ENCODE measurements around the gene FUOM.
A peak's percentile ranks its signal among the peaks of the same experiment; 100 is the strongest.
"Not testable (repeated sequence)": the region's sequence is repeated elsewhere in the genome, so short reads cannot be mapped to it uniquely, and the experiment has no call there.

Gene FUOM

DNA sequence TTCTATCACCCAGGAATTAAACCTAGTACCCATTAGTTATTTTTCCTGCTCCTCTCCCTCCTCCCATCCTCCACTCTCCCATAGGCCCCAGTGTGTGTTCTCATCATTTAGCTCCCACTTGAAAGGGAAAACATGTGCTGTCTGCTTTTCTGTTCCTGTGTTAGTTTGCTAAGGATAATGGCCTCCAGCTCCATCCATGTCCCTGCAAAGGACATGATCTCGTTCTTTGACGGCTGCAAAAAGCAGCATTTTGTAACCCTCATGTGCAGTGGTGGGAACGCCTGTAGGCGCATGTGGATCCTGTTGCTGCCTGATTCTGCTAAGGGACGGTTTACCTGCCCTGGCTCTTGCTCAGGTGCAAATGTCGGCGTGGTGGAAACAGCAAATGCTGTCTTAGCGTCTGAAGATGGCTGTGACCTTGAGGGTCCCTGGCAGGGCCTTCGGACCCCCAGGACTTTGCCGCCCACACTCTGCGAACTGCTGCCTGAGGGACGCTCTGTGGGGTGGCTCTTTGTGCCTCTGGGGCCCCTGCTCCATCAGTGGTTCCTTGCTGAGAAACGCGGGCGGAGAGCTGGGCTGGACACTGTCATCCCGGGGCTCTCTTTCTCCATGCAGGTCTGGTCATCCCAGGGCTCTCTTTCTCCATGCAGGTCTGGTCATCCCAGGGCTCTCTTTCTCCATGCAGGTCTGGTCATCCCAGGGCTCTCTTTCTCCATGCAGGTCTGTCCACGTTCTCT lies 30.6 kb upstream of the FUOM start:
- ATAC-seq, result no peak

DNA sequence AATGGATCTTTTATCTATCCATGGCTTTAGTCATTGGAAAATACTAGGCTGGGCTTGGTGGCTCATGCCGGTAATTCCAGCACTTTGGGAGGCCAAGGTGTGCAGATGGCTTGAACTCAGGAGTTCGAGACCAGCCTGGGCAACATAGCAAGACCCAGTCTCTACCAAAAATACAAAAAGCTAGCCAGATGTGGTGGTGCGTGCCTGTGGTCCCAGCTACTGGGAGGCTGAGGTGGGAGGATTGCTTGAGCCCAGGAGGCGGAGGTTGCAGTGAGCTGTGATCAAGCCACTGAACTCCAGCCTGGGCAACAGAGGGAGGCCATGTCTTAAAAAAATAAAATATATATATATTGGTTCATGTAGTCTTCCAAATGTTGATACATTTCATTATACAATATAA lies 29.1 kb upstream of the FUOM start:
- not testable (repeated sequence) for ATAC-seq

DNA sequence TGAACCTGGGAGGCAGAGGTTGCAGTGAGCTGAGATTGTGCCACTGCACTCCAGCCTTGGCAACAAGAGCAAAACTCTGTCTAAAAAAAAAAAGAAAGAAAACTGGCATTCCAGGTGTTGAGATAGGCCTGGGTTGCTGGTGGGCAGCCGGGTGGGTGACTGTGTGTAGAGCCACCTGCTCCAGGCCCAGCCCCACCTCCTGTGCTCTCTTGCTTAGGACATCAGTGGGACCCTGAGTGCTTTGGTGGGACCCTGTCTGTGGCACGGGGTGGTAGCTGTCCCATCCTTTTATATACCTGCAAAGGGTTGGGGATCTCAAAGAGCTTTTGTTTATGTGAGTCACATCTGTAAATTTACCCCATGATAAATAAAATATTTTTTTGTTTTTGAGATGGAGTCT lies 27.4 kb upstream of the FUOM start:
- ATAC-seq, result no peak

DNA sequence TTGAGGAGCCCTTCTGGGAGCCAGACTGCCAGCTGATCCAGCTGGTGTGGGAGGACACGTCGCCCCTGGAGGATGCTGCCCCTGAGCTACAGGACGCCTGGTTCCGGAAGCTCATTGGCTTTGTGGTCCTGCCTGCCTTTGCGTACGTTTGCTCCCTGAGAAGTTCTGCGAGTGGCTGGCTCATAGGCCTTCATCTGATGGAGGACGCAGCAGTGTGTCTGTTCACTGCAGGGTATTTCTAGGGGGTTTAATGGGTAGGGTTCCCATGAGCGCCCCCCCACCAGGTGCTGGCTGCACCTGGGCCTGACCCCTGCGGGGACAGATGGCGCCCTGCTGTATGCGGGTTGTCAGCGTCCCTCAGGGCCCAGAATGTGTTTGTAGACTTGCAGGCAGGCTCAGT lies 26.3 kb upstream of the FUOM start:
- no peak for ATAC-seq

DNA sequence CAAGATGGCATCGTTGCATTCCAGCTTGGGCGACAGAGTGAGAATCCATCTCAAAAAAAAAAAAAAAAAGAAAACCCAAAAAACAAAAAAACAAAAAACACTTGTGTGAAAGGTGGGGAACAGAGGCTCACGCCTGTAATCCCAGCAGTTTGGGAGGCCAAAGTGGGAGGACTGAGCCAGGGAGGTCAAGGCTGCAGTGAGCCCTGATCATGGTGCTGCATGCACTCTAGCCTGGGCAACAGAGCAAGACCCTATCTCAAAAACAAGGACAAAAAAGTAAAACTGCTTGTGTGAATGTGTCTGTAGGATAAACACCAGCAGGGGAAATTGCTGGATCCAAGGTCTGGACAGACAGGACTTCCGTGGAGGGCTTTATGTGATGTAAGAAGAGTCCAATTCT lies 25.7 kb upstream of the FUOM start:
- no peak for ATAC-seq

DNA sequence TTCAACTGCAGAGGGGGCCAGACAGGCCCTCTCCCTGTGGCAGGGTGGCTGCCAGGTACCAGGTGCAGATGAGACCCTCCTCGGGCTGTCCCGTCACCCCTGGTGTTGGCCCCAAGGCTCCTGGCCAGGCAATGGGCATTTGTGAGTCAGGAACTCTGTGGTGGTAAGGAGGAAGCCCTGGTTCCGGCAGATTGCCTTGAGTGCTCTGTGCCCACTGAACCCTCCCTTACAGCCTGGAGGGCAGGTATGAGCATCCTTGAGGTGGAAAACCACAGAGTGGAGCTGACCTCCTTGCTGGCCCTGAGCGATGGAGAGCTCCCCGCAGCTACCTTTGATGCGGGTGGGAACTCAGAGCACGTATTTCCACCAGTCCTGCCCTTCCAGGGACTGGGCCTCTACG lies 23.2 kb upstream of the FUOM start:
- no peak for ATAC-seq

DNA sequence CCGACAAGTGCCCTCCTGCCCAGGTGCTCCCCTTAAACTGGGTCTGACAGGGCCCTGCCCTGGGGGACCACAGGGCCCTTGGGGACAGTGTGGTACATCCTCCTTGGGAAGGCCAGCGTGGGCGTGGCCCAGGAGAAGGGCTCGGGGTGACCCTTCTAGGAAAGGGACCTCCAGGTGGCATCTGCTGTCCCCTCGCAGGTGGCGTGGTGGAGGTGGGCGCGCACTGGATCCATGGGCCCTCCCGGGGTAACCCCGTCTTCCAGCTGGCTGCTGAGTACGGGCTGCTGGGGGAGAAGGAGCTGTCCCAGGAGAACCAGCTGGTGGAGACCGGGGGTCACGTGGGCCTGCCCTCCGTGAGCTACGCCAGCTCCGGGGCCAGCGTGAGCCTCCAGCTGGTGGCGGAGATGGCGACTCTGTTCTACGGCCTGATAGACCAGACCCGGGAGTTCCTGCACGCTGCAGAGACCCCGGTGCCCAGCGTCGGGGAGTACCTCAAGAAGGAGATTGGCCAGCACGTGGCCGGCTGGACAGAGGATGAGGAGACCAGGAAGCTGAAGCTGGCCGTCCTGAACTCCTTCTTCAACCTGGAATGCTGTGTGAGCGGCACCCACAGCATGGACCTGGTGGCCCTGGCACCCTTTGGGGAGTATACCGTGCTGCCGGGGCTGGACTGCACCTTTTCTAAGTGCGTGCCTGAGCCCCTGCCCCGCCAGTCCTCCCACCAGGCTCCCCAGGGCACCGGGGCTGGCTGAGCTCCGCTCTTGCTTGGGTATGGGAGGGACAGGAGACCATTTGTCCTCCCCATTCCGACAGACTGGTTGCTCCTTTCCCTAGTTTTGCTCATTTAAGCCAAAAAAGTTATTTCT lies 22.2 kb upstream of the FUOM start:
- no peak for ATAC-seq

DNA sequence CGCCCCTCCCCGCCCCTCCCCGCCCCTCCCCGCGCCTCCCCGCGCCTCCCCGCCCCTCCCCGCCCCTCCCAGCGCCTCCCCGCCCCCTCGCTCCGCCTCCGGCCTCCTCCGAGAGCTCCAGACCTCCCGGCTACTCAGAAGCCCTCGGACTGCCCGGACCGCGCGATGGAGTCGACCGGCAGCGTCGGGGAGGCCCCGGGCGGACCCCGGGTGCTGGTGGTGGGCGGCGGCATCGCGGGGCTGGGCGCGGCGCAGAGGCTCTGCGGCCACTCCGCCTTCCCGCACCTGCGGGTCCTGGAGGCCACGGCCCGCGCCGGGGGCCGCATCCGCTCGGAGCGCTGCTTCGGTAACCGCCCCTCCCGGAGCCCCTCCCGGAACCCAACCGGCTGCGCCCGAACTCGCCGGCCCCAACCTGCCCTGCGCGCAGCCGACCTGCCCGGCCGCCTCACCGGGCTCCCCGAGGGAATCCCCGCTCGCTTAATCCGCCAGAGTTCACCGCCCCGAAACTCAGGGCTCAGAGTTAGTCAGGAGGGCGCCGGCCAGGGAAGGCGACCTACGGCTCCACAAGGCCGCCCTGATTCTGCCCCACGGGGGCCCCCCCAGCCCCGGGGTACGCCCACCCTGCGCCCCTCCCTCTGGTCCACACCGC lies 21.5 kb upstream of the FUOM start, which contains the start of gene PAOX:
TSS of gene PAOX (plus strand) at position 111 of the 649 bp plus-strand sequence. CDS start at position 166, 55 bp downstream.
- ATAC-seq, result peak; percentile 80

DNA sequence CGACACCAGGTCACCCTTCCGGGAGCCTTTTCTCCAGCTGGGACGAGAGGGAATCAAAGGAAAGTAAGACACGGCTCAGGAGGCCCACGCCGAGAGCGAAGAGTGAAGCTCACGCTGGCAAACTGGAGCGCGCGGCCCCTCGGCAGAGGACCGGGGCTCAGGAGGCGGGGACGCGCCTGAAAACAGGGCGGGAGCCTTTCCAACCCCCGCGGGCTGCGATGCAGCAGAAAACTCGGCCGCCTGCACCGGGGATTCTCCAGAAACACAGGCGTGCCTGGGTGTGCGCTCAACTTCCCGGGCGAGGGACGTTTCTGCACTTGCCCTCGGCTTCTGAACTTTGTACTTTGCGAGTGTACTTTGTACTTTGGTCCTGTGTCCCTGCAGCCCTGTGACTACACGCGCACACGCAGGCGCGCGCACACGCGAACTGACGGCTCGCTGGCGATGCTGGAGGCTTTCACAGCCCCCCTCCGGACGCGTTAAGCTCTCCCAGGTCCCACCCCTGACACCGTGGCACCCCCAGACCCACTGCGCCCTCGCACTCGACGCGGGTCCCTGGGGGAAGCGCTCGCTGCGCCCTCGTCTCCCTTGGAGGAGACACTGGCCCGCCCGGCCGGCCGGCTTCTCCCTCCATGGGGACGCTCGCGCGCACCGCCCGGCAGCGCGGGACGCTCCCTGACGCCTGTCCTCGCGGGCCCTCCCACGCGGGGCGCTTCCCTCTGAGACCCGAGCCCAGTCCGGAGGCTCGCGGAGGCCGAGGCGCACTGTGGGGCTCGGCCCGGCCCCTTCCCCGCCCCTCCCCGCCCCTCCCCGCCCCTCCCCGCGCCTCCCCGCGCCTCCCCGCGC lies 20.7 kb upstream of the FUOM start:
- peak; percentile 52 for ATAC-seq

DNA sequence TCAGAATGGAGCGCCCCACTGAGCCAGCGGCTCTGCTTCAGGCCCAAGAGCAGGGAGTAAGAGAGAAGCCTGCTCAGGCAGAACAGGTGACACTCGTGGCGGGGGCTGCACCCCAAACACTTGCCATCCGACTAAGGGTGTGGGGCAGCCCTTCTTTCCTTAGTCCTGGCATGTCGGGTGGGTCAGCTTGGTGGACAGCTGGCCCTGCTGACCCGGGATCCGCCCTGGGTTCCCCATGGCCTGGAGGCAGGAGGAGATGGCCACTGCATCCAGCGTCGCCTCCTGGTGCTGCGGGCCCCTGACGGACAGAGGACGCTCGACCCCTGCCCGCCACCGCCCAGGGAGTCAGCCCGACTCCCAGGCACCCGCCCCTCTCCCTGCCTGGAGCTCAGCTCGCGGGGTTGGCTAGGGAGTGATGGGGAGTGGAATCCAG lies 20.0 kb upstream of the FUOM start:
- no peak for ATAC-seq

DNA sequence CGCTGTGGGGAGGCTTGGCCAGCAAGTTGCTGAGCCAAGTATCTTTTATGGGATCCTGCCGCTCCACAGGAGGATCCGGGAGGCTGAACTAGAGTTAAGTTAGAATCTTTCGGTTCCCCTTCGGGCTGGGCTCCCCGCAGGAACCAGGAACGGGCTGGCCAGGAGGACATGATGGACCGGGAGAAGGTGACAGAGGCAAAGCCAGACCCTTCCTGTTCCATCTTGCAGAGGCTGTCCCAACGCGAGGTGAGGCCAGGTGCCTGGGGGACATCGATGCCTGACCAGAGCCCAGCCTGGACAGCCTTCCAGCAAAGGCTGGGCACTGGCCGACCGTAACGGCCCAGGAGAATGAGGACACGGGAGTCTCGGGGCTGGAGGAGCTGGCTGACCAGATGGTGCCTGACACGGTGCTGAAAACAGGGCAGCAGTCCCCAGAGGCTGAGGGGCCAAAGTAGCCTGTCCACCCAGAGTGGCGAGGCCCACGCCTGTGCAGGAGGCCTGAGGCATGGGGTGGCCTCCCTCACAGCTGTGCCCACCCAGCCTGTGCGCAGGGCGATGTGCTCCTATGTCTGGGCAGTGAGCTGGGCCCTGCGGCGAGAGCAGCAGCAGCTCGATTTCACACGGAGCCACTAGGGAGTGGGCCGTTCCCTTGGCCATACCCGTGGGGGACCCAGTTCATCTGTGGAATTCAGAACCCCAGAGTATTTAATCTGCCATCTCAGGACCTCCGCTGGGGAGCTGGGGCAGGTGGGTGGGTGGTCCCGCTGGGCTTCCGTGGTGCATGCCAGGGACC lies 19.4 kb upstream of the FUOM start:
- ATAC-seq, result no peak

DNA sequence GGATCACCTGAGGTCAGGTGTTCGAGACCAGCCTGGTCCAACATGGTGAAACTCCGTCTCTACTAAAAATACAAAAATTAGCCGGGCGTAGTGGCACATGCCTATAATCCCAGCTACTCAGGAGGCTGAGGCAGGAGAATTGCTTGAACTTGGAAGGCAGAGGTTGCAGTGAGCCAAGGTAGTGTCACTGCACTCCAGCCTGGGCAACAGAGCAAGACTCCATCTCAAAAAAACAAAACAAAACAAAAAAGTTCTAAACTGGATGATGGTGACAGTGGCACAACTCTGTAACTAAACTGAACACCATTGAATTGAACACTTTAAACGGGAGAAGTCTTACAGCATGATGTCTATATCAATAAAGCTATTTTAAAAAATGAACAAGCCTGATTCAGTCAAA lies 18.4 kb upstream of the FUOM start:
- not testable (repeated sequence) for ATAC-seq

DNA sequence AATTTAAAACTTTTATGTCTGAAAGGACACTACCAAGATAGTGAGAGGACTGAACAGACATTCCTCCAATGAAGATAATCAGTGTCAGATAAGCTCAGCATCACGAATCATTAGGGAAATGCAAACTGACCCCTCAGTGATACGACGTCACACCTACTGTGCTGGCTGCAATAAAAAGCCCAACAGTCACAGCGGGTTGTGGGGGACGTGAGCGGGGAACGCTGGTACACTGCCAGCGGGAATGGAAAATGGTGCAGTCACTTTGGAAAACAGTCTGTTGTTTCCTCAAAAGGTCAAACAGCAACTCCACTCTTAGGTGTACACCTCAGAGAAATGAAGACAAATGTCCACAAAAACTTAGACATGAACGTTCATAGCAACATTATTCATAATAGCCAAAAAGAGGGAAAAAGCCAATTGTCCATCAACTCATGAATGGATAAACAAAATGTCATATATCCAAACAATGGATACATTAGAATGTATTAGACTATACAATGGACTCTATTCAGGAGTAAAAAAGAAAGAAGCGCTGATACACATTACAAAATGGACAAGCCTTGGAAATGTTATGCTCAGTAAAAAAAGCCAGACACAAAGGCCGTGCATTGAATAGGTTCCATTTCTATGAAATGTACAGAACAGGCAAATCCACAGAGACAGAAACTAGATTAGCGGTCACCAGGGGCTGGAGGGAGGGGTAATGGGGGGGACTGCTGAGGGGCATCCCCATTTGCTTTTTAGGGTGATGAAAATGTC lies 17.7 kb upstream of the FUOM start:
- no peak for ATAC-seq

DNA sequence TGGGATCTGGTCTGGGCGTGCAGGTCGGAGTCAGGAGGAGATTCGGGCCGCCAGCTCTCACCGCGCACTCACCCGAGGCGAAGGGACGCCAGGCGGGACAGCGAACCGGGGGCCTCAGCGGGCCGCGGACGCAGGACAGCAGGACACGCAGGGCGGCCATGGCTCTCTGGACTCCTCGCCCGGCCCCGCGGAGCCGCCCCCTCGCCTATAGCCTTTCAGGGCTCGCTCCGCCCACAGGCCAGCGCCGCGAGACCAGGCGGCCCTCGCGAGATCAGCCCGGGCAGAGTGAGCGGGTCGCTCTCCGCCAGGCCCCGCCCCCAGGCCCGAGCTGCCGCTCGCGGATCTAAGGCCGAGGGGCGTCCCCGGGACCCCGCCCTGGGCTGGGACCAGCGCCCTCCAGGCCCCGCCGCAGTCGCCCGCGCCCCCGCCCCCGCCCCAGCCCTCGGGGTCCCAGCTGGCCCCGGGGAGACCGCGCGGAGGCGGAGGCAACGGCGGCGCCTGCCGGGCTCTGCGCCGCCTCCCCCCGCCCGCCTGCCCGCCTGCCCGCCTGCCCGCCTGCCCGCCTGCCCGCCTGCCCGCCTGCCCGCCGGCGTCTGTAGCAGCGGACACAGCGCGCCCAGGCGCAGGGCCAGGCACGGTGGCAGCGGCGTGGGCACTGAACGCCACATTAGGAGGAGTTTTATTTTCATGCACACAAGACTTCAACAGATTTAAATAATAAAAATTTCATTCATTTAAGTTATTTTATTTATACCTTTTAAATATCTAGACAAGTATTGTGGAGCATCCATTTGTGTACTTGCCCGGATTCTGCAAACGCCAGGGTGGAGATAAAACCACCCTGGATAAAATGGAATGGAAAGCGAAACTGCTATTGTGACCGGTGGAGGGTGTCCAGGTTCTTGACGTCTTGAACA lies 15.6 kb upstream of the FUOM start, which contains the start of gene ECHS1:
TSS of gene ECHS1 (minus strand) at position 181 of the 917 bp plus-strand sequence. CDS start at position 160, 21 bp downstream.
- peak; percentile 99 to 100 for ATAC-seq

DNA sequence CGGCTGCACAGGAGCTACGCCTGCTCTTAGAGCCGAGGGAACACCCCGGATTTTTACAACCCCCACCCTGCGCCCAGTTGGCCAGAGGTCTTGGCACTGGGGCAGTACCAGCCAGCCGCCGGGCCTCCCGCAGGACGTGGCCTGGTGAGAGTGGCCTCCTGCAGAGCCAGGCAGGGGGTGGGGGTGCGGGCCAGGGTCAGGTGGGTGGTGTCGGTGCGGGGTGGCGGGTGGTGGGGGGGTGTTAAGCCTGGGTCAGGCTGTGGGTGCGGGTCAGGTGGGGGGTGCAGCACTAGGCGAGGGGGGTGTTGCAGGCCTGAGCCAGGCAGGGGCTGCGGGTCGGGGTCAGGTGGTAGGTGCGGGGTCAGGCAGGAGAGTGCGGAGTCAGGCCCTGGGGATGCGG lies 14.7 kb upstream of the FUOM start:
- no peak for ATAC-seq

DNA sequence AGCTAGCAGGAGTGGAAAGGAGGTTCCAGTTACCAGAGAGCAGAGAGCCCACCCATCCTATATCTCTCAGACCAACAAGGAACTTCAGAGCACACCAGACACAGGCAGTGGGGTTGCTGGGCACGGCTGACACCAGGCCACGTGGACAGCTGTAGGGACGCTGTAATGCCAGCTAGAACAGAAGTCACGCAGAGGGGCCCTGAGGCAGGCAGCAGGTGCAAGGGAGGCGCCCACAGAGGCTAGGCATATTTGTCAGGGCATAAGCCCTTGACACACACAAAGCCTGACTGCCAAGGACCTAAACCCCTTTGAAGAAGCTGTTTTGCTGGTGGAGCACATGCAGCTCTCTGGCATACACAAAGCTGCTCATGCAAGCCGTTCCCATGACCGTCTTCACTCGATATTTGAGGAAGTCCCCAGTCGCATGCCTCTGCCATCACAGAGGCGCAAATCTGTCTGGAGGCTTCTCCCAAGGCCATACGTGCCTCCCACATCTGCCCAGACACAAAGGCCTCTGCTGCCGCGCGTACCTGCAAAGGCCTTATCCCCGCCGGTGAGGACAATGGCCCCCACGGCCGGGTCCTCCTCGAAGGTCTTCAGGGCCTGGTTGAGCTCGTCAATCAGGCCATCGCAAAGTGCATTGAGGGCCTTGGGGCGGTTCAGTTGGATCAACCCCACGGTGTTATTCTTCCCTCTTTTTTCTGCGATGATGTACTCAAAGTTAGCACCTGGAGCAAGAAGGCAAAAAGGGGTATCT lies 12.4 kb upstream of the FUOM start:
- ATAC-seq, result no peak

DNA sequence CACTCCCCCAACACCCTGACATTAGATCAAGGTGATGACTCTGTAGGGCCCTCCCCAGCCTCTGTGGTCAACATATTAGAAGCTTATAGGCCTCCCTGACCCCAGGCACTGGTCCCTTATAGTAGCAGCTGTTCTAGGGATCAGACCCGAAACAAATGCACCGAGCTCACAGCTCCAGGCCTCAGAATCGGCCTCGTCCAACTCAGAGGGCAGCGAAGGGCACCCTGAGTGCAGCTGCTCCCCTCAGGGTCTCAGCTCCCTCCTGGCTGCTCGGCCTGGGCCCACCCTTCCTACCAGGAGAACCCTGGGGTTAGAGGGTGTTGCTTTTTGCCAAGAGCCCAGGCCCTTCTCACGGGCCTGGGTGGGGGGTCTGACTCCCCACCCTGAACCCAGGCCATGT lies 10.3 kb upstream of the FUOM start:
- no peak for ATAC-seq

DNA sequence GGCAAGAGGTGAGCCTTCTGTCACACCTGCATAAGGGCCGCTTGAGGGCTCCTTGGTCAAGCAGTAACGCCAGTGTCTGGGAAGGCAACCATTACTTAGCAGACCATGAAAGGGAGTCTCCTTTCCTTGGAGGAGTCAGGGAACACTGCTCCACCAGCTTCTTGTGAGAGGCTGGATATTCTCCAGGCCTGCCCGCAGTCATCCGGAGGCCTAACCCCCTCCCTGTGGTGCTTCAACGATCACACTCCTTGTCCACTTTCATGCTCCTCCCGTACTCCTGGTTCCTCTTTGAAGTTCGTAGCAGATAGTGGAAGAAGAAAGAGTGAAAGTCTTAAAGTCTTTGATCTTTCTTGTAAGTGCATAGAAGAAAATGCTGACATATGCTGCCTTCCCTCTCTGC lies 9.6 kb upstream of the FUOM start:
- ATAC-seq, result not testable (repeated sequence)

DNA sequence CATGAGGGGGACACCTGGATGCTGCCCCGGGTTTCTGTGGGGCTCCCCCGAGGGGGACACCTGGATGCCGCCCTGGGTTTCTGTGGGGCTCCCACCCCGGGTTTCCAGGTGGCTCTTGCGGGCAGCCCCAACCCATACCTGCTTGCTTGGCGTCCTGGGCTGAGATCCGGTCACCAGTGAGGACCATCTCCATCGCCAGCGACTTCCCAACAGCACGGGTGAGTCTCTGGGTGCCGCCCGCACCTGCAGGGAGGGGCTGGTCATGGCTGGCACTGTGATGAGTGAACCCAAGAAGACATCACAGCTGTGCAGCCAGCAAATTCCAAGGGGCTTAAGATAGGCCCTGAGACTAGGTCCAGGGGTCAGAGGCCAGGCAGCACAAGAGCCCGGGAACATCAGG lies 8.9 kb upstream of the FUOM start:
- ATAC-seq, result no peak
